Trophoblast cell (in vitro differentiated cells and primary cell): ENCODE results near the gene NPR3.

ENCODE experiments used
- DNase-seq, 2 donors: peaks; one replicate each; pipeline ENCODE4 v3.0.0-alpha.2; 2016
- H2AFZ ChIP-seq: 2 replicates; pipeline ENCODE4 v1.6.1; 2013; ENCODE audit warnings: low read length, moderate library complexity, mild to moderate bottlenecking; ENCODE audit not compliant: insufficient read depth, poor library complexity
- H2AK5ac ChIP-seq: 2 replicates; pipeline ENCODE4 v1.6.1; 2013; ENCODE audit warnings: mild to moderate bottlenecking, low read length
- H2BK120ac ChIP-seq: 2 replicates; pipeline ENCODE4 v1.6.1; 2013; ENCODE audit warnings: low read length, mild to moderate bottlenecking, moderate library complexity; ENCODE audit not compliant: insufficient read depth, poor library complexity
- H2BK12ac ChIP-seq: 2 replicates; pipeline ENCODE4 v1.6.1; 2013; ENCODE audit warnings: mild to moderate bottlenecking, low read length, moderate library complexity
- H2BK5ac ChIP-seq: 2 replicates; pipeline ENCODE4 v1.6.1; 2013; ENCODE audit warnings: low read length, low read depth, moderate library complexity, mild to moderate bottlenecking; ENCODE audit not compliant: poor library complexity
- H3K14ac ChIP-seq: 2 replicates; pipeline ENCODE4 v1.6.1; 2013; ENCODE audit warnings: mild to moderate bottlenecking, low read length
- H3K18ac ChIP-seq: 2 replicates; pipeline ENCODE4 v1.6.1; 2013; ENCODE audit warnings: mild to moderate bottlenecking, low read length
- H3K23ac ChIP-seq: 2 replicates; pipeline ENCODE4 v1.6.1; 2013; ENCODE audit warnings: low read length
- H3K27ac ChIP-seq: 2 replicates; pipeline ENCODE4 v1.5.1; 2013; ENCODE audit warnings: low read depth, mild to moderate bottlenecking, inconsistent platforms, low read length, moderate library complexity
- H3K27me3 ChIP-seq: 2 replicates; pipeline ENCODE4 v1.6.1; 2013; ENCODE audit warnings: inconsistent platforms, mild to moderate bottlenecking, low read length, moderate library complexity; ENCODE audit not compliant: insufficient read depth
- H3K36me3 ChIP-seq, 2 experiments: 1 replicate in 1 of 2; 2 replicates in 1 of 2; pipeline ENCODE4 v1.6.1; 2013; ENCODE audit warnings: low read length in 2 of 2, mild to moderate bottlenecking in 2 of 2, moderate library complexity in 1 of 2; ENCODE audit not compliant: insufficient read depth in 2 of 2, control insufficient read depth in 1 of 2
- H3K4ac ChIP-seq: 2 replicates; pipeline ENCODE4 v1.6.1; 2013; ENCODE audit warnings: low read depth, mild to moderate bottlenecking, low read length, moderate library complexity
- H3K4me1 ChIP-seq, 2 experiments: 1 replicate in 1 of 2; 2 replicates in 1 of 2; pipeline ENCODE4 v1.6.1; 2013; ENCODE audit warnings: low read length in 2 of 2, mild to moderate bottlenecking in 2 of 2, moderate library complexity in 1 of 2; ENCODE audit not compliant: insufficient read depth in 2 of 2, control insufficient read depth in 1 of 2
- H3K4me2 ChIP-seq: 2 replicates; pipeline ENCODE4 v1.6.1; 2013; ENCODE audit warnings: inconsistent platforms, mild to moderate bottlenecking, low read length, moderate library complexity
- H3K4me3 ChIP-seq: 2 replicates; pipeline ENCODE4 v1.5.1; 2013; ENCODE audit warnings: mild to moderate bottlenecking, low read depth, low read length, inconsistent platforms
- H3K79me1 ChIP-seq: one replicate; pipeline ENCODE4 v1.6.1; 2013; ENCODE audit warnings: low read length
- H3K79me2 ChIP-seq: 2 replicates; pipeline ENCODE4 v1.6.1; 2013; ENCODE audit warnings: low read length, mild to moderate bottlenecking; ENCODE audit not compliant: control insufficient read depth, insufficient read depth, poor library complexity
- H3K9ac ChIP-seq: 2 replicates; pipeline ENCODE4 v1.6.1; 2013; ENCODE audit warnings: mild to moderate bottlenecking, low read length
- H3K9me3 ChIP-seq: 2 replicates; pipeline ENCODE4 v1.6.1; 2013; ENCODE audit warnings: low read depth, mild to moderate bottlenecking, control low read depth, inconsistent platforms, low read length; ENCODE audit not compliant: insufficient read depth
- H4K12ac ChIP-seq: 2 replicates; pipeline ENCODE4 v1.6.1; 2013; ENCODE audit warnings: low read depth, mild to moderate bottlenecking, low read length, moderate library complexity
- H4K8ac ChIP-seq: 2 replicates; pipeline ENCODE4 v1.6.1; 2013; ENCODE audit warnings: low read depth, mild to moderate bottlenecking, low read length, moderate library complexity
- H4K91ac ChIP-seq: one replicate; pipeline ENCODE4 v1.6.1; 2013; ENCODE audit warnings: low read depth, mild to moderate bottlenecking, low read length, moderate library complexity
- WGBS: extraction: QIAGEN DNeasy Blood & Tissue Kit; methylation state at CpG from one replicate; pipeline ENCODE4 v1.1.7; 2013; ENCODE audit warnings: missing lambda C conversion rate; ENCODE audit not compliant: insufficient read length, insufficient coverage; ENCODE audit errors: extremely low coverage; 5-methylcytosine and 5-hydroxymethylcytosine counted together

NPR3 gene

GRCh38 chr5:32840606-32841005, 129.5 kb downstream of the NPR3 start:
- no peaks in the 10 kb centered on the region for H3K27me3 ChIP-seq
- H3K4me2 ChIP-seq, result no peak overlapping the region
- no peaks in the 10 kb centered on the region for H3K9me3 ChIP-seq
- no peak overlapping the region for H3K27ac ChIP-seq
- no peak for DNase-seq
- no peak overlapping the region for H2AFZ ChIP-seq
- no peak overlapping the region for H2AK5ac ChIP-seq
- H3K18ac ChIP-seq, result no peak overlapping the region
- no peak overlapping the region for H4K12ac ChIP-seq
- H3K4ac ChIP-seq, result no peak overlapping the region
- no peak overlapping the region for H4K91ac ChIP-seq
- no peak overlapping the region for H3K23ac ChIP-seq
- H2BK12ac ChIP-seq, result no peak overlapping the region
- no peak overlapping the region for H3K9ac ChIP-seq
- no peak overlapping the region for H3K14ac ChIP-seq
- no peak overlapping the region for H3K4me3 ChIP-seq
- peaks cover 0 to 2% of the 10 kb centered on the region in 2 experiments for H3K4me1 ChIP-seq
- no CpG with 5 or more reads among the region's 3 CpGs for WGBS
- no peak overlapping the region for H2BK5ac ChIP-seq
- no peaks in the 10 kb centered on the region for H3K79me2 ChIP-seq
- H4K8ac ChIP-seq, result no peak overlapping the region
- H3K36me3 ChIP-seq, result no peaks in the 10 kb centered on the region
- H3K79me1 ChIP-seq, result no peaks in the 10 kb centered on the region
- H2BK120ac ChIP-seq, result no peak overlapping the region
